ENCODE results near the gene KCNK3. TPM values are rescaled to one million over a fixed set of nuclear protein-coding genes. Genes with fewer than 3 reads are reported as not detected.
"Not testable (repeated sequence)": the region's sequence is repeated elsewhere in the genome, so short reads cannot be mapped to it uniquely, and the experiment has no call there.

The KCNK3 gene
- total and polyA plus RNA-seq, 9 donors, result 0.76 to 78.2 (median 2.1) TPM

GRCh38 chr2:26758790-26759321, 66.3 kb downstream of the KCNK3 start:
- Histone ChIP-seq H3K4me1 (ENCODE audit: insufficient read depth) (peaks cover 10% of the 10 kb centered on the region), H3K36me3 (no peaks in the 10 kb centered on the region), H3K27me3 (no peaks in the 10 kb centered on the region), H3K27ac (no peak overlapping the region), H3K9me3 (no peaks in the 10 kb centered on the region), H3K4me3 (no peak overlapping the region)
- no peak for TF ChIP-seq CTCF (IDR thresholded peaks at IDR 0.05)
- TF ChIP-seq POLR2A (IDR thresholded peaks at IDR 0.05), result no peak
- intact Hi-C loops (cut with DNase I), result no loop called here
- no peak for DNase-seq
- 34 to 56% (median 40%) methylated on average over 7 of the region's 7 CpGs for WGBS, 3 donors

- no peak overlapping the region for H3K4me3 ChIP-seq
- no peaks in the 10 kb centered on the region for H3K36me3 ChIP-seq
- H3K27me3 ChIP-seq, result no peaks in the 10 kb centered on the region
- no peaks in the 10 kb centered on the region for H3K9me3 ChIP-seq
- 90 to 99% (median 96%) methylated on average over 5 of the region's 5 CpGs for WGBS, 3 donors
- intact Hi-C loops (cut with DNase I), result no loop called here
- no peak for DNase-seq
- peaks cover 10% of the 10 kb centered on the region for H3K4me1 ChIP-seq (ENCODE audit: insufficient read depth)
- H3K27ac ChIP-seq, result no peak overlapping the region
- TF ChIP-seq CTCF (IDR thresholded peaks at IDR 0.05) (no peak), EP300 (IDR thresholded peaks at IDR 0.05) (no peak), POLR2A (IDR thresholded peaks at IDR 0.05) (no peak)
Observed at GRCh38 chr2:26759845-26760244, 67.3 kb downstream of the KCNK3 start.

- WGBS, 3 donors, result 75 to 81% (median 79%) methylated on average over 10 of the region's 10 CpGs
Observed at GRCh38 chr2:26760991-26761390, 68.5 kb downstream of the KCNK3 start.

GRCh38 chr2:26763019-26763418, 70.5 kb downstream of the KCNK3 start:
- Histone ChIP-seq H3K36me3 (no peaks in the 10 kb centered on the region), H3K27me3 (no peaks in the 10 kb centered on the region), H3K9me3 (no peaks in the 10 kb centered on the region), H3K4me3 (no peak overlapping the region), H3K4me1 (ENCODE audit: insufficient read depth) (peaks cover 16% of the 10 kb centered on the region), H3K27ac (no peak overlapping the region)
- intact Hi-C loops (cut with DNase I), result no loop called here
- no peak for DNase-seq
- no peak for TF ChIP-seq POLR2A (IDR thresholded peaks at IDR 0.05)
- TF ChIP-seq EP300 (IDR thresholded peaks at IDR 0.05), result no peak
- TF ChIP-seq CTCF (IDR thresholded peaks at IDR 0.05), result no peak
- WGBS, 3 donors, result 92 to 95% (median 94%) methylated on average over 10 of the region's 10 CpGs

More at GRCh38 chr2:26760991-26761390, 68.5 kb downstream of the KCNK3 start:
- H3K27me3 ChIP-seq; H3K9me3 ChIP-seq; H3K36me3 ChIP-seq; H3K4me3 ChIP-seq; H3K27ac ChIP-seq; intact Hi-C loops (cut with DNase I); DNase-seq: not testable (repeated sequence)
- peaks cover 16% of the 10 kb centered on the region for H3K4me1 ChIP-seq (ENCODE audit: insufficient read depth)

- Histone ChIP-seq H3K9me3 (no peaks in the 10 kb centered on the region), H3K4me1 (ENCODE audit: insufficient read depth) (peaks cover 9% of the 10 kb centered on the region), H3K27me3 (no peaks in the 10 kb centered on the region), H3K36me3 (no peaks in the 10 kb centered on the region), H3K4me3 (peak within 1 kb of the TSS; percentile 71), H3K27ac (peak within 1 kb of the TSS; percentile 69 to 81)
- no peak for TF ChIP-seq EP300 (IDR thresholded peaks at IDR 0.05)
- TF ChIP-seq POLR2A (IDR thresholded peaks at IDR 0.05), result peak; percentile 87
- TF ChIP-seq CTCF (IDR thresholded peaks at IDR 0.05), result no peak
- DNase-seq, result peak; percentile 77 to 89 (median 84)
- WGBS, 3 donors, result 0 to 1% (median 0%) methylated on average over 60 to 68 of the region's 68 CpGs
- intact Hi-C loops (cut with DNase I), result no loop called here
Observed at GRCh38 chr2:26764078-26764887, 71.8 kb downstream of the KCNK3 start, which contains the start of gene SLC35F6. Gene SLC35F6 (plus strand): TSS chr2:26764284. CDS start chr2:26764350, 66 bp downstream.

All from ovary (tissue), 9 donors.